WERI-Rb-1 (cell line): ENCODE measurements around the gene ADAP2.

Experiments
- DNase-seq: peaks from one replicate; pipeline ENCODE4 v3.0.0-alpha.2; 2020
- H3K27ac ChIP-seq: fragments of 250-450 bp; sonication (Bioruptor Pico); 2 replicates; pipeline ENCODE4 v1.5.1; 2020; ENCODE audit warnings: mild to moderate bottlenecking, moderate library complexity
- H3K27me3 ChIP-seq: fragments of 250-450 bp; sonication (Bioruptor Pico); 2 replicates; pipeline ENCODE4 v1.5.1; 2021; ENCODE audit warnings: mild to moderate bottlenecking, low read depth, moderate library complexity; ENCODE audit not compliant: insufficient read depth, severe bottlenecking
- H3K36me3 ChIP-seq: fragments of 250-450 bp; sonication (Bioruptor Pico); 2 replicates; pipeline ENCODE4 v1.5.1; 2020; ENCODE audit warnings: mild to moderate bottlenecking, moderate library complexity
- H3K4me3 ChIP-seq: 2 replicates; pipeline ENCODE4 v1.5.1; 2011; ENCODE audit warnings: low read depth, mild to moderate bottlenecking, control low read depth, low read length
- H3K9me3 ChIP-seq: fragments of 250-450 bp; sonication (Bioruptor Pico); 2 replicates; pipeline ENCODE4 v1.5.1; 2021; ENCODE audit warnings: mild to moderate bottlenecking, moderate library complexity; ENCODE audit not compliant: severe bottlenecking
- CTCF ChIP-seq: IDR thresholded peaks from 2 replicates; pipeline ENCODE4 v1.5.1; 2011; ENCODE audit warnings: low read depth, mild to moderate bottlenecking, control low read depth, inconsistent platforms, low read length

Gene ADAP2

GRCh38 chr17:30952638-30953393 is 31.1 kb downstream of the ADAP2 start:
- no peak for DNase-seq
- Histone ChIP-seq H3K4me3 (no peak overlapping the region), H3K27ac (no peak overlapping the region), H3K36me3 (no peaks in the 10 kb centered on the region), H3K27me3 (no peaks in the 10 kb centered on the region), H3K9me3 (no peaks in the 10 kb centered on the region)
- TF ChIP-seq CTCF, result no peak

GRCh38 chr17:30954046-30954830 is 32.5 kb downstream of the ADAP2 start:
- Histone ChIP-seq H3K27me3 (no peaks in the 10 kb centered on the region), H3K36me3 (no peaks in the 10 kb centered on the region), H3K9me3 (no peaks in the 10 kb centered on the region), H3K4me3 (no peak overlapping the region), H3K27ac (no peak overlapping the region)
- DNase-seq, result no peak
- TF ChIP-seq CTCF, result no peak

- H3K4me3 ChIP-seq, result no peak overlapping the region
- no peaks in the 10 kb centered on the region for H3K36me3 ChIP-seq
- no peak for DNase-seq
- no peak for TF ChIP-seq CTCF
- no peak overlapping the region for H3K27ac ChIP-seq
- no peaks in the 10 kb centered on the region for H3K27me3 ChIP-seq
- H3K9me3 ChIP-seq, result no peaks in the 10 kb centered on the region
Observed at GRCh38 chr17:30956764-30957374, 35.1 kb downstream of the ADAP2 start.

GRCh38 chr17:30957741-30958140 is 36.0 kb downstream of the ADAP2 start:
- TF ChIP-seq CTCF, result no peak
- no peak overlapping the region for H3K4me3 ChIP-seq

GRCh38 chr17:30958187-30958586 is 36.4 kb downstream of the ADAP2 start:
- Histone ChIP-seq H3K27me3 (no peaks in the 10 kb centered on the region), H3K4me3 (no peak overlapping the region), H3K27ac (no peak overlapping the region), H3K9me3 (no peaks in the 10 kb centered on the region), H3K36me3 (no peaks in the 10 kb centered on the region)
- DNase-seq, result no peak
- no peak for TF ChIP-seq CTCF

More at GRCh38 chr17:30957741-30958140, 36.0 kb downstream of the ADAP2 start:
- Histone ChIP-seq H3K36me3 (no peaks in the 10 kb centered on the region), H3K27ac (no peak overlapping the region), H3K27me3 (no peaks in the 10 kb centered on the region), H3K9me3 (no peaks in the 10 kb centered on the region)
- DNase-seq, result no peak
